ENCODE results near the gene ITIH3.

DNA sequence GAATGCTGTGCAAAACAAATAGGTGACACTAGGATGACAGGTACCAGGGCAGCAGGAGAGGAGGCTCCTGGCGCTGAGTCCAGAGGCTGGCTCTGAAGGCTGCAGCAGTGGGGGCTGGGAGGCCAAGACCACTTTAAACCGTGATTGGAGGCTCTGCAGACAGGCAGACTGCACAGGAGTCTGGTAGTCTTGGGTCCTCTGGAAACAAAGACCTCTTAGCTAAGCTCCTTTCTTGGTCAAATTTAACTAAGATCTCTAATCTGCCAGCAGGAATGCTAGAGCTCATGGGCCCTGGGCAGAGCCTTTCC lies 44.6 kb downstream of the ITIH3 start:
- TF ChIP-seq, protein P1, sequence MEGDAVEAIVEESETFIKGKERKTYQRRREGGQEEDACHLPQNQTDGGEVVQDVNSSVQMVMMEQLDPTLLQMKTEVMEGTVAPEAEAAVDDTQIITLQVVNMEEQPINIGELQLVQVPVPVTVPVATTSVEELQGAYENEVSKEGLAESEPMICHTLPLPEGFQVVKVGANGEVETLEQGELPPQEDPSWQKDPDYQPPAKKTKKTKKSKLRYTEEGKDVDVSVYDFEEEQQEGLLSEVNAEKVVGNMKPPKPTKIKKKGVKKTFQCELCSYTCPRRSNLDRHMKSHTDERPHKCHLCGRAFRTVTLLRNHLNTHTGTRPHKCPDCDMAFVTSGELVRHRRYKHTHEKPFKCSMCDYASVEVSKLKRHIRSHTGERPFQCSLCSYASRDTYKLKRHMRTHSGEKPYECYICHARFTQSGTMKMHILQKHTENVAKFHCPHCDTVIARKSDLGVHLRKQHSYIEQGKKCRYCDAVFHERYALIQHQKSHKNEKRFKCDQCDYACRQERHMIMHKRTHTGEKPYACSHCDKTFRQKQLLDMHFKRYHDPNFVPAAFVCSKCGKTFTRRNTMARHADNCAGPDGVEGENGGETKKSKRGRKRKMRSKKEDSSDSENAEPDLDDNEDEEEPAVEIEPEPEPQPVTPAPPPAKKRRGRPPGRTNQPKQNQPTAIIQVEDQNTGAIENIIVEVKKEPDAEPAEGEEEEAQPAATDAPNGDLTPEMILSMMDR (conservative IDR thresholded peaks at IDR 0.05) = no peak
- no peak for TF ChIP-seq ZFX (IDR thresholded peaks at IDR 0.05)

Data from C4-2B (cell line).